Measurements from ENCODE around the gene TMEM186.

The TMEM186 gene

GRCh38 chr16:8822403-8822802 lies 25.0 kb upstream of the TMEM186 start:
- Histone ChIP-seq H3K36me3 (ENCODE audit: control insufficient read depth in 4 of 4, insufficient read depth in 4 of 4, low read length in 3 of 4) (peaks cover 10 to 62% (median 34%) of the 10 kb centered on the region in 4 experiments), H3K4me3 (ENCODE audit: control insufficient read depth in 1 of 7, extremely low read depth in 1 of 7, insufficient read depth in 4 of 7, low read depth in 2 of 7, low read length in 6 of 7) (no peak overlapping the region), H3K27ac (ENCODE audit: insufficient read depth in 1 of 2, low read depth in 1 of 2, low read length in 2 of 2, poor library complexity in 1 of 2, severe bottlenecking in 2 of 2) (no peak overlapping the region), H3K4me1 (ENCODE audit: control extremely low read depth in 1 of 4, control insufficient read depth in 4 of 4, insufficient read depth in 4 of 4, low read length in 3 of 4) (no peaks in the 10 kb centered on the region), H3K27me3 (replicated peaks in 2 of 5; ENCODE audit: control insufficient read depth in 4 of 5, insufficient read depth in 5 of 5, low read length in 4 of 5) (no peaks in the 10 kb centered on the region), H3K9me3 (ENCODE audit: control extremely low read depth in 1 of 5, control insufficient read depth in 4 of 5, insufficient read depth in 2 of 5, low read depth in 1 of 5, low read length in 4 of 5) (no peaks in the 10 kb centered on the region)
- DNase-seq, result no peak
- ChIA-PET CTCF (no interaction called here), POLR2A (no interaction called here)
- WGBS (ENCODE audit: insufficient coverage), result 100% methylated on average over 1 of the region's 3 CpGs

GRCh38 chr16:8819411-8820034 lies 22.1 kb upstream of the TMEM186 start:
- Histone ChIP-seq H3K27ac (ENCODE audit: insufficient read depth in 1 of 2, low read depth in 1 of 2, low read length in 2 of 2, poor library complexity in 1 of 2, severe bottlenecking in 2 of 2) (no peak overlapping the region), H3K4me1 (ENCODE audit: control extremely low read depth in 1 of 4, control insufficient read depth in 4 of 4, insufficient read depth in 4 of 4, low read length in 3 of 4) (peaks cover 0 to 3% (median 0%) of the 10 kb centered on the region in 4 experiments), H3K4me3 (ENCODE audit: control insufficient read depth in 1 of 7, extremely low read depth in 1 of 7, insufficient read depth in 4 of 7, low read depth in 2 of 7, low read length in 6 of 7) (no peak overlapping the region), H3K27me3 (replicated peaks in 2 of 5; ENCODE audit: control insufficient read depth in 4 of 5, insufficient read depth in 5 of 5, low read length in 4 of 5) (no peaks in the 10 kb centered on the region), H3K36me3 (ENCODE audit: control insufficient read depth in 4 of 4, insufficient read depth in 4 of 4, low read length in 3 of 4) (peaks cover 10 to 73% (median 43%) of the 10 kb centered on the region in 4 experiments), H3K9me3 (ENCODE audit: control extremely low read depth in 1 of 5, control insufficient read depth in 4 of 5, insufficient read depth in 2 of 5, low read depth in 1 of 5, low read length in 4 of 5) (no peaks in the 10 kb centered on the region)
- ChIA-PET POLR2A (no interaction called here), CTCF (interaction anchor here (0.7 to 1.4 kb wide), 4 partner anchors 9 to 67 kb away, joined by 3 read pairs; no protein-coding TSS in a partner anchor)
- no peak for DNase-seq
- WGBS (ENCODE audit: insufficient coverage), result no CpG with 5 or more reads among the region's 6 CpGs

GRCh38 chr16:8818504-8819270 lies 21.2 kb upstream of the TMEM186 start:
- ChIA-PET CTCF (interaction anchor here (1.4 kb wide), 1 partner anchor 68 kb away, joined by 3 read pairs; no protein-coding TSS in a partner anchor), POLR2A (no interaction called here)
- Histone ChIP-seq H3K36me3 (ENCODE audit: control insufficient read depth in 4 of 4, insufficient read depth in 4 of 4, low read length in 3 of 4) (peaks cover 14 to 74% (median 44%) of the 10 kb centered on the region in 4 experiments), H3K9me3 (ENCODE audit: control extremely low read depth in 1 of 5, control insufficient read depth in 4 of 5, insufficient read depth in 2 of 5, low read depth in 1 of 5, low read length in 4 of 5) (no peaks in the 10 kb centered on the region), H3K27me3 (replicated peaks in 2 of 5; ENCODE audit: control insufficient read depth in 4 of 5, insufficient read depth in 5 of 5, low read length in 4 of 5) (no peaks in the 10 kb centered on the region), H3K4me1 (ENCODE audit: control extremely low read depth in 1 of 4, control insufficient read depth in 4 of 4, insufficient read depth in 4 of 4, low read length in 3 of 4) (peaks cover 0 to 3% (median 0%) of the 10 kb centered on the region in 4 experiments), H3K27ac (ENCODE audit: insufficient read depth in 1 of 2, low read depth in 1 of 2, low read length in 2 of 2, poor library complexity in 1 of 2, severe bottlenecking in 2 of 2) (no peak overlapping the region), H3K4me3 (ENCODE audit: control insufficient read depth in 1 of 7, extremely low read depth in 1 of 7, insufficient read depth in 4 of 7, low read depth in 2 of 7, low read length in 6 of 7) (no peak overlapping the region)
- 81% methylated on average over 4 of the region's 10 CpGs for WGBS (ENCODE audit: insufficient coverage)
- no peak for DNase-seq

GRCh38 chr16:8816967-8817655 lies 19.7 kb upstream of the TMEM186 start:
- H3K27me3 ChIP-seq (replicated peaks in 2 of 5; ENCODE audit: control insufficient read depth in 4 of 5, insufficient read depth in 5 of 5, low read length in 4 of 5), result no peaks in the 10 kb centered on the region
- 96% methylated on average over 4 of the region's 6 CpGs for WGBS (ENCODE audit: insufficient coverage)
- no peak overlapping the region for H3K4me3 ChIP-seq (ENCODE audit: control insufficient read depth in 1 of 7, extremely low read depth in 1 of 7, insufficient read depth in 4 of 7, low read depth in 2 of 7, low read length in 6 of 7)
- H3K27ac ChIP-seq (ENCODE audit: insufficient read depth in 1 of 2, low read depth in 1 of 2, low read length in 2 of 2, poor library complexity in 1 of 2, severe bottlenecking in 2 of 2), result no peak overlapping the region
- H3K4me1 ChIP-seq (ENCODE audit: control extremely low read depth in 1 of 4, control insufficient read depth in 4 of 4, insufficient read depth in 4 of 4, low read length in 3 of 4), result peaks cover 0 to 3% (median 0%) of the 10 kb centered on the region in 4 experiments
- ChIA-PET POLR2A (no interaction called here), CTCF (interaction anchor here (0.9 kb wide), 1 partner anchor 67 kb away, joined by 3 read pairs; no protein-coding TSS in a partner anchor)
- H3K36me3 ChIP-seq (ENCODE audit: control insufficient read depth in 4 of 4, insufficient read depth in 4 of 4, low read length in 3 of 4), result peaks cover 16 to 78% (median 54%) of the 10 kb centered on the region in 4 experiments
- DNase-seq, result peak in 1 of 3 donors; percentile 10
- H3K9me3 ChIP-seq (ENCODE audit: control extremely low read depth in 1 of 5, control insufficient read depth in 4 of 5, insufficient read depth in 2 of 5, low read depth in 1 of 5, low read length in 4 of 5), result no peaks in the 10 kb centered on the region

- H3K4me1 ChIP-seq (ENCODE audit: control extremely low read depth in 1 of 4, control insufficient read depth in 4 of 4, insufficient read depth in 4 of 4, low read length in 3 of 4), result peaks cover 0 to 3% (median 0%) of the 10 kb centered on the region in 4 experiments
- POLR2A ChIA-PET, result no interaction called here
- H3K27me3 ChIP-seq (replicated peaks in 2 of 5; ENCODE audit: control insufficient read depth in 4 of 5, insufficient read depth in 5 of 5, low read length in 4 of 5), result no peaks in the 10 kb centered on the region
- DNase-seq, result no peak
- WGBS (ENCODE audit: insufficient coverage), result 87% methylated on average over 11 of the region's 14 CpGs
- H3K36me3 ChIP-seq (ENCODE audit: control insufficient read depth in 4 of 4, insufficient read depth in 4 of 4, low read length in 3 of 4), result peaks cover 16 to 79% (median 62%) of the 10 kb centered on the region in 4 experiments
- no peak overlapping the region for H3K4me3 ChIP-seq (ENCODE audit: control insufficient read depth in 1 of 7, extremely low read depth in 1 of 7, insufficient read depth in 4 of 7, low read depth in 2 of 7, low read length in 6 of 7)
- H3K27ac ChIP-seq (ENCODE audit: insufficient read depth in 1 of 2, low read depth in 1 of 2, low read length in 2 of 2, poor library complexity in 1 of 2, severe bottlenecking in 2 of 2), result no peak overlapping the region
- H3K9me3 ChIP-seq (ENCODE audit: control extremely low read depth in 1 of 5, control insufficient read depth in 4 of 5, insufficient read depth in 2 of 5, low read depth in 1 of 5, low read length in 4 of 5), result no peaks in the 10 kb centered on the region
- CTCF ChIA-PET, result no interaction called here
Observed at GRCh38 chr16:8814095-8814806, 16.8 kb upstream of the TMEM186 start.

- Histone ChIP-seq H3K9me3 (ENCODE audit: control extremely low read depth in 1 of 5, control insufficient read depth in 4 of 5, insufficient read depth in 2 of 5, low read depth in 1 of 5, low read length in 4 of 5) (no peaks in the 10 kb centered on the region), H3K27me3 (replicated peaks in 2 of 5; ENCODE audit: control insufficient read depth in 4 of 5, insufficient read depth in 5 of 5, low read length in 4 of 5) (no peaks in the 10 kb centered on the region), H3K4me1 (ENCODE audit: control extremely low read depth in 1 of 4, control insufficient read depth in 4 of 4, insufficient read depth in 4 of 4, low read length in 3 of 4) (peaks cover 0 to 3% (median 0%) of the 10 kb centered on the region in 4 experiments), H3K27ac (ENCODE audit: insufficient read depth in 1 of 2, low read depth in 1 of 2, low read length in 2 of 2, poor library complexity in 1 of 2, severe bottlenecking in 2 of 2) (no peak overlapping the region), H3K4me3 (ENCODE audit: control insufficient read depth in 1 of 7, extremely low read depth in 1 of 7, insufficient read depth in 4 of 7, low read depth in 2 of 7, low read length in 6 of 7) (no peak overlapping the region), H3K36me3 (ENCODE audit: control insufficient read depth in 4 of 4, insufficient read depth in 4 of 4, low read length in 3 of 4) (peaks cover 13 to 82% (median 69%) of the 10 kb centered on the region in 4 experiments)
- DNase-seq, result no peak
- CTCF ChIA-PET, result interaction anchor here (1.4 kb wide), 1 partner anchor 12 kb away, joined by 3 read pairs; no protein-coding TSS in a partner anchor
- POLR2A ChIA-PET, result no interaction called here
- WGBS (ENCODE audit: insufficient coverage), result 100% methylated on average over 8 of the region's 12 CpGs
Observed at GRCh38 chr16:8812162-8812843, 14.9 kb upstream of the TMEM186 start.

All from common myeloid progenitor, CD34-positive (primary cell).